ENCODE data around the gene TMEM132D. TPM values are rescaled to one million over a fixed set of nuclear protein-coding genes. Genes with fewer than 3 reads are reported as not detected.

Gene TMEM132D
- total RNA-seq, 4 donors from 2014 or later = not detected

GRCh38 chr12:129893691-129894090 is 10.1 kb downstream of the TMEM132D start:
- DNase-seq (ENCODE audit: low spot score) = no peak
- TF ChIP-seq CTCF (IDR thresholded peaks at IDR 0.05) = no peak
- no peak for ATAC-seq (ENCODE audit: low FRiP score)

GRCh38 chr12:129887101-129887500 is 16.7 kb downstream of the TMEM132D start:
- DNase-seq (ENCODE audit: low spot score) = no peak
- ATAC-seq (ENCODE audit: low FRiP score) = no peak
- TF ChIP-seq CTCF (IDR thresholded peaks at IDR 0.05) = no peak

- no peak for DNase-seq (ENCODE audit: low spot score)
- TF ChIP-seq CTCF (IDR thresholded peaks at IDR 0.05) = no peak
- ATAC-seq (ENCODE audit: low FRiP score) = no peak
These were observed 17.3 kb downstream of the TMEM132D start for GRCh38 chr12:129886541-129886940.

GRCh38 chr12:129885287-129885686 is 18.5 kb downstream of the TMEM132D start:
- DNase-seq (ENCODE audit: low spot score) = no peak
- ATAC-seq (ENCODE audit: low FRiP score) = no peak
- TF ChIP-seq CTCF (IDR thresholded peaks at IDR 0.05) = no peak

- DNase-seq (ENCODE audit: low spot score) = no peak
- no peak for TF ChIP-seq CTCF (IDR thresholded peaks at IDR 0.05)
- ATAC-seq (ENCODE audit: low FRiP score) = no peak
These were observed 26.4 kb downstream of the TMEM132D start for GRCh38 chr12:129877411-129877810.

- no peak for ATAC-seq (ENCODE audit: low FRiP score)
- no peak for TF ChIP-seq CTCF (IDR thresholded peaks at IDR 0.05)
- no peak for DNase-seq (ENCODE audit: low spot score)
These were observed 30.0 kb downstream of the TMEM132D start for GRCh38 chr12:129873833-129874208.

- ATAC-seq (ENCODE audit: low FRiP score) (no peak), DNase-seq (ENCODE audit: low spot score) (no peak)
- no peak for TF ChIP-seq CTCF (IDR thresholded peaks at IDR 0.05)
These were observed 30.6 kb downstream of the TMEM132D start for GRCh38 chr12:129873111-129873832.

Measured in omental fat pad (tissue), 4 donors.